ENCODE measurements around the gene MORN4.

Gene MORN4

GRCh38 chr10:97572214-97572989 is 60.9 kb downstream of the MORN4 start, which contains the start of gene ANKRD2:
TSS of gene ANKRD2 (plus strand) at chr10:97572779. CDS start at chr10:97572789, 10 bp downstream.
- peak; percentile 93 for TF ChIP-seq CTCF (IDR thresholded peaks at IDR 0.05)

- no peak for TF ChIP-seq CTCF (IDR thresholded peaks at IDR 0.05)
Observed at GRCh38 chr10:97571622-97572021, 61.7 kb downstream of the MORN4 start.

- no peak for TF ChIP-seq CTCF (IDR thresholded peaks at IDR 0.05)
Observed at GRCh38 chr10:97570789-97571471, 62.4 kb downstream of the MORN4 start.

- no peak for TF ChIP-seq CTCF (IDR thresholded peaks at IDR 0.05)
Observed at GRCh38 chr10:97570146-97570788, 63.0 kb downstream of the MORN4 start.

- TF ChIP-seq CTCF (IDR thresholded peaks at IDR 0.05), result no peak
Observed at GRCh38 chr10:97567891-97568290, 65.4 kb downstream of the MORN4 start.

- no peak for TF ChIP-seq CTCF (IDR thresholded peaks at IDR 0.05)
Observed at GRCh38 chr10:97566336-97566996, 66.8 kb downstream of the MORN4 start.

- no peak for TF ChIP-seq CTCF (IDR thresholded peaks at IDR 0.05)
Observed at GRCh38 chr10:97564776-97565175, 68.5 kb downstream of the MORN4 start.

Measured in LNCAP (cell line).